ENCODE results near the gene NPLOC4. TPM values are rescaled to one million over a fixed set of nuclear protein-coding genes. Genes with fewer than 3 reads are reported as not detected.

The NPLOC4 gene
- total RNA-seq, 1 donor from 2014 or later = 44.1 TPM

GRCh38 chr17:81545160-81545949, 91.6 kb downstream of the NPLOC4 start:
- no peaks in the 10 kb centered on the region for H3K4me1 ChIP-seq
- Mint-ChIP-seq H3K9me3 (no peaks in the 10 kb centered on the region), H3K27ac (no peak overlapping the region), H3K4me3 (no peak overlapping the region), H3K4me1 (peaks cover 10% of the 10 kb centered on the region), H3K27me3 (ENCODE audit: insufficient read depth, low read depth) (no peaks in the 10 kb centered on the region), H3K36me3 (peaks cover 16% of the 10 kb centered on the region)
- H3K27me3 ChIP-seq = no peaks in the 10 kb centered on the region
- no peak overlapping the region for H3K4me2 ChIP-seq
- no peak for DNase-seq (ENCODE audit: low spot score)
- H3K36me3 ChIP-seq = no peaks in the 10 kb centered on the region
- peaks cover 6% of the 10 kb centered on the region for H4K20me1 ChIP-seq (ENCODE audit: low read depth)
- H3K9ac ChIP-seq = no peak overlapping the region
- no peak for TF ChIP-seq CTCF (IDR thresholded peaks at IDR 0.05)
- H3K27ac ChIP-seq = no peak overlapping the region
- H3K79me2 ChIP-seq (ENCODE audit: low read depth) = no peaks in the 10 kb centered on the region
- H3F3A ChIP-seq (ENCODE audit: low read depth) = no peaks in the 10 kb centered on the region
- no peak overlapping the region for H3K4me3 ChIP-seq
- no peak overlapping the region for H2AFZ ChIP-seq (replicated peaks)
- H3K9me3 ChIP-seq (ENCODE audit: low read depth) = no peaks in the 10 kb centered on the region

- Histone ChIP-seq H3K27ac (no peak overlapping the region), H3F3A (ENCODE audit: low read depth) (no peaks in the 10 kb centered on the region), H3K79me2 (ENCODE audit: low read depth) (no peaks in the 10 kb centered on the region), H3K4me2 (no peak overlapping the region), H3K4me1 (no peaks in the 10 kb centered on the region), H3K9ac (no peak overlapping the region), H2AFZ (replicated peaks) (no peak overlapping the region), H3K4me3 (no peak overlapping the region), H4K20me1 (ENCODE audit: low read depth) (no peaks in the 10 kb centered on the region), H3K9me3 (ENCODE audit: low read depth) (no peaks in the 10 kb centered on the region), H3K36me3 (no peaks in the 10 kb centered on the region), H3K27me3 (no peaks in the 10 kb centered on the region)
- Mint-ChIP-seq H3K4me3 (no peak overlapping the region), H3K27ac (no peak overlapping the region), H3K27me3 (ENCODE audit: insufficient read depth, low read depth) (no peaks in the 10 kb centered on the region), H3K36me3 (peaks cover 12% of the 10 kb centered on the region), H3K9me3 (no peaks in the 10 kb centered on the region), H3K4me1 (peaks cover 3% of the 10 kb centered on the region)
- DNase-seq (ENCODE audit: low spot score) = no peak
- no peak for TF ChIP-seq EZH2 (IDR thresholded peaks at IDR 0.05)
- no peak for TF ChIP-seq EZH2phosphoT487 (IDR thresholded peaks at IDR 0.05)
- no peak for TF ChIP-seq CTCF (IDR thresholded peaks at IDR 0.05)
These were observed 92.5 kb downstream of the NPLOC4 start for GRCh38 chr17:81544281-81544974.

- TF ChIP-seq EZH2phosphoT487 (IDR thresholded peaks at IDR 0.05) (no peak), EZH2 (IDR thresholded peaks at IDR 0.05) (no peak), CTCF (IDR thresholded peaks at IDR 0.05) (no peak)
- no peak overlapping the region for H3K4me3 Mint-ChIP-seq
- H3K9me3 ChIP-seq (ENCODE audit: low read depth) = no peaks in the 10 kb centered on the region
- no peak overlapping the region for H3K27ac ChIP-seq
- H3K36me3 ChIP-seq = no peaks in the 10 kb centered on the region
- no peaks in the 10 kb centered on the region for H3K79me2 ChIP-seq (ENCODE audit: low read depth)
- peaks cover 3% of the 10 kb centered on the region for H4K20me1 ChIP-seq (ENCODE audit: low read depth)
- no peak overlapping the region for H3K27ac Mint-ChIP-seq
- no peaks in the 10 kb centered on the region for H3K27me3 ChIP-seq
- no peak overlapping the region for H3K4me2 ChIP-seq
- H3K4me1 ChIP-seq = no peaks in the 10 kb centered on the region
- H2AFZ ChIP-seq (replicated peaks) = no peak overlapping the region
- H3K36me3 Mint-ChIP-seq = peaks cover 7% of the 10 kb centered on the region
- no peak overlapping the region for H3K4me3 ChIP-seq
- H3K27me3 Mint-ChIP-seq (ENCODE audit: insufficient read depth, low read depth) = no peaks in the 10 kb centered on the region
- H3F3A ChIP-seq (ENCODE audit: low read depth) = no peaks in the 10 kb centered on the region
- H3K9me3 Mint-ChIP-seq = no peaks in the 10 kb centered on the region
- no peak overlapping the region for H3K9ac ChIP-seq
- DNase-seq (ENCODE audit: low spot score) = no peak
- H3K4me1 Mint-ChIP-seq = no peaks in the 10 kb centered on the region
These were observed 93.2 kb downstream of the NPLOC4 start for GRCh38 chr17:81543756-81544155.

Data from neural progenitor cell (in vitro differentiated cells).